Upper lobe of right lung (tissue), 1 donor: ENCODE results near the gene ANKRD17. TPM values are rescaled to one million over a fixed set of nuclear protein-coding genes. Genes with fewer than 3 reads are reported as not detected.

ENCODE experiments used
- ATAC-seq: fragments of 200-7000 bp; cut with Tn5 transposase; one replicate; pipeline ENCODE4 v1.9.1; 2020; ENCODE audit warnings: mild to moderate bottlenecking, moderate library complexity
- DNase-seq: peaks from one replicate; pipeline ENCODE4 v3.0.0-alpha.2; 2020
- H3K27ac ChIP-seq: fragments of 200-600 bp; one replicate; pipeline ENCODE4 v1.8.0; 2022
- H3K27me3 ChIP-seq: fragments of 200-600 bp; one replicate; pipeline ENCODE4 v1.8.0; 2022; ENCODE audit warnings: mild to moderate bottlenecking
- H3K36me3 ChIP-seq: fragments of 200-600 bp; one replicate; pipeline ENCODE4 v1.8.0; 2022
- H3K4me1 ChIP-seq: fragments of 200-600 bp; one replicate; pipeline ENCODE4 v1.8.0; 2022
- H3K4me3 ChIP-seq: fragments of 200-600 bp; one replicate; pipeline ENCODE4 v1.8.0; 2022; ENCODE audit warnings: mild to moderate bottlenecking
- H3K9me3 ChIP-seq: fragments of 200-600 bp; one replicate; pipeline ENCODE4 v1.8.0; 2022
- CTCF ChIP-seq: fragments of 200-600 bp; IDR thresholded peaks from one replicate; pipeline ENCODE4 v1.8.0; 2022; ENCODE audit warnings: antibody characterized with exemption
- intact Hi-C: fragments of 100-400 bp; cut with DNase I; formaldehyde crosslinking; loops from one replicate; pipeline ENCODE4 v1.11.0; 2022
- total RNA-seq: library from RNA; stranded (reverse); fragmentation: NEBNext Ultra II Directional; extraction: Animal tissue kit (Norgen Biotek cat#: 25700); gene quantifications from one replicate; pipeline ENCODE4 v1.2.1, GENCODE V29; 2021
- donor health status: DM: no; HTN: yes; CAD: no; lungs with severe emphysema.

The ANKRD17 gene
- total RNA-seq, 1 donor from 2014 or later, result 61.5 TPM

GRCh38 chr4:73109493-73109892, 149.1 kb downstream of the ANKRD17 start:
- Histone ChIP-seq H3K9me3 (no peaks in the 10 kb centered on the region), H3K4me3 (no peak overlapping the region), H3K27me3 (no peaks in the 10 kb centered on the region), H3K4me1 (no peaks in the 10 kb centered on the region), H3K27ac (no peak overlapping the region), H3K36me3 (peaks cover 75% of the 10 kb centered on the region)
- no peak for TF ChIP-seq CTCF
- intact Hi-C loops, result no loop called here
- DNase-seq (no peak), ATAC-seq (no peak)

- H3K4me1 ChIP-seq, result no peaks in the 10 kb centered on the region
Measured at GRCh38 chr4:73104695-73105094, 153.9 kb downstream of the ANKRD17 start.

GRCh38 chr4:73103799-73104503, 154.6 kb downstream of the ANKRD17 start:
- ATAC-seq (no peak), DNase-seq (no peak)
- Histone ChIP-seq H3K9me3 (no peaks in the 10 kb centered on the region), H3K4me3 (no peak overlapping the region), H3K36me3 (peaks cover 72% of the 10 kb centered on the region), H3K27me3 (no peaks in the 10 kb centered on the region), H3K4me1 (no peaks in the 10 kb centered on the region), H3K27ac (no peak overlapping the region)
- intact Hi-C loops, result no loop called here
- no peak for TF ChIP-seq CTCF

More at GRCh38 chr4:73104695-73105094, 153.9 kb downstream of the ANKRD17 start:
- no peaks in the 10 kb centered on the region for H3K9me3 ChIP-seq
- H3K27me3 ChIP-seq, result no peaks in the 10 kb centered on the region
- intact Hi-C loops, result no loop called here
- no peak overlapping the region for H3K4me3 ChIP-seq
- TF ChIP-seq CTCF, result no peak
- no peak overlapping the region for H3K27ac ChIP-seq
- DNase-seq (no peak), ATAC-seq (no peak)
- H3K36me3 ChIP-seq, result peaks cover 77% of the 10 kb centered on the region

- DNase-seq (no peak), ATAC-seq (peak; percentile 40)
- TF ChIP-seq CTCF, result no peak
- no peaks in the 10 kb centered on the region for H3K9me3 ChIP-seq
- intact Hi-C loops, result no loop called here
- H3K4me3 ChIP-seq, result no peak overlapping the region
- peaks cover 76% of the 10 kb centered on the region for H3K36me3 ChIP-seq
- no peak overlapping the region for H3K27ac ChIP-seq
- no peaks in the 10 kb centered on the region for H3K4me1 ChIP-seq
- H3K27me3 ChIP-seq, result no peaks in the 10 kb centered on the region
Measured at GRCh38 chr4:73099143-73099542, 159.5 kb downstream of the ANKRD17 start.

DNA sequence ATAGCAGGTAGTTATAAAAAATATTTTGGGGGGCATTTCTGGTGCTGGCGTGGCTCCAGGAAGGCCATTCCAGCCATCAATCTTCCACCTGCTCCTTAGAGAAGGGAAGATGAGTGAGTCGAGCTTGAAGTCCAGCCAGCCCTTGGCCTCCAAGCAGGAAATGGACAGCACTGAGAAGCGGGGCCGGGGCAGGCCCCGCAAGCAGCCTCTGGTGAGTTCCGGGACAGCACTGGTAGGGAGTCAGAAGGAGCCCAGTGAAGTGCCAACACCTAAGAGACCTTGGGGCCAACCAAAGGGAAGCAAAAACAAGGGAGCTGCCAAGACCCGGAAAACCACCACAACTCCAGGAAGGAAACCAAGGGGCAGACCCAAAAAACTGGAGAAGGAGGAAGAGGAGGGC, 159.9 kb downstream of the ANKRD17 start:
- Histone ChIP-seq H3K27ac (no peak overlapping the region), H3K4me3 (no peak overlapping the region), H3K36me3 (peaks cover 80% of the 10 kb centered on the region), H3K27me3 (no peaks in the 10 kb centered on the region), H3K9me3 (no peaks in the 10 kb centered on the region), H3K4me1 (no peaks in the 10 kb centered on the region)
- TF ChIP-seq CTCF, result no peak
- DNase-seq (no peak), ATAC-seq (peak; percentile 16)
- intact Hi-C loops, result no loop called here
